Endometrial microvascular endothelial cells (primary cell): ENCODE data around the gene ATAD3B. TPM values are rescaled to one million over a fixed set of nuclear protein-coding genes. Genes with fewer than 3 reads are reported as not detected.

Experiments
- in situ Hi-C: cut with HindIII; loops from 2 replicates; pipeline ENCODE4 v1.10.0; 2017; ENCODE audit warnings: low sequenced_read_pairs, low pct_unique_long_range_greater_than_20kb; ENCODE audit errors: inconsistent ontology term
- total RNA-seq: library from RNA; depleted of rRNA; stranded (reverse); fragments of >200 nt; gene quantifications from one replicate; pipeline ENCODE4 v1.2.3, GENCODE V29; 2015; ENCODE audit errors: inconsistent ontology term

ATAD3B gene
- total RNA-seq, 1 donor from 2014 or later = 34.4 TPM

DNA sequence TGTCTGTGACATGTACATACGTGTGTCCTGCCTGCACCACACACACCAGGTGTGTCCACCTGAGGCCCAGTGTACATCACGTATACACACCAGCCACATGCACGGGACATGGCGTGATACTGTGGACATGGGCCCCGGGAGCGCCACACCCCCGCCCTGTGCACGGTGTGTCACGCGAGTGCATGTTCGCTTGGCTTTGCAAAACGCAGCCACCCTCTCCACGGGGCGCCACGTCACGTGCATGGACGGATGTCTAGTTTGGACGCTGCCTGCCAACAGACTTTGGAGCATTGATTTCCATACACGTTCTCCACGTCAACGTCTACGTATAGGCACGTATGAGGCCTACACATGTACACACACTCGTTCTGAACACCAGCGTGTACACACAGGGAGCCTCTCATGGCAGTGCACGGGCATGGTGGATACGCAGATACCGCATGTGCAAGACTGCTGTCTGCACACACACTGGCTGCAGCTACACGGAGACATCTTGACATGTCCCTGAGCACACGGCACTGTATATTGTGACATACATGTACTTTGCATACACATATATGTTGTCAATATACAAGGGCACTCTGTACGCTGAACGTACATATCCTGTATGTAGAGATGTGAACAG, 66.2 kb downstream of the ATAD3B start:
- in situ Hi-C loops = no loop called here

DNA sequence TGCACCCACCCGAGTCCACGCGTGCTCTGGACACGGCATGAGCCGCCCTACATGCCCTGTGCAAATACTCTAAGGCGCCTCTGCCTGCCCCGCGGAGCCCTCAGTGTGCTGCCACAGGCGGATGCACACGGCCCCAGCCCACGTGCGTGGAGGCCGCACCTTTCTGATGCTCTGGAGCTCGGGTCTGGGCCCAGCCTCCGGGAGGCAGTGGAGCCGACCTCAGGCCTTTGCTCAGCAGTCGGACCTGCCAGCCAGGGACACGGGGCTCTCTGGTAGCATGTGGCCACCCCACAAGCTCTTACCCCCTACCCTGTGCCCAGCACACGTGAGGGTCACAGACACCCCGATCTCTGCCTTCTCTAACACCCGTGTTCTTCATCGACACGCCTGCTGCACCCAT, 66.8 kb downstream of the ATAD3B start:
- in situ Hi-C loops = no loop called here

- in situ Hi-C loops = no loop called here
Measured at GRCh38 chr1:1538989-1539309, 67.4 kb downstream of the ATAD3B start.

GRCh38 chr1:1539310-1540089, 67.9 kb downstream of the ATAD3B start:
- in situ Hi-C loops = no loop called here

DNA sequence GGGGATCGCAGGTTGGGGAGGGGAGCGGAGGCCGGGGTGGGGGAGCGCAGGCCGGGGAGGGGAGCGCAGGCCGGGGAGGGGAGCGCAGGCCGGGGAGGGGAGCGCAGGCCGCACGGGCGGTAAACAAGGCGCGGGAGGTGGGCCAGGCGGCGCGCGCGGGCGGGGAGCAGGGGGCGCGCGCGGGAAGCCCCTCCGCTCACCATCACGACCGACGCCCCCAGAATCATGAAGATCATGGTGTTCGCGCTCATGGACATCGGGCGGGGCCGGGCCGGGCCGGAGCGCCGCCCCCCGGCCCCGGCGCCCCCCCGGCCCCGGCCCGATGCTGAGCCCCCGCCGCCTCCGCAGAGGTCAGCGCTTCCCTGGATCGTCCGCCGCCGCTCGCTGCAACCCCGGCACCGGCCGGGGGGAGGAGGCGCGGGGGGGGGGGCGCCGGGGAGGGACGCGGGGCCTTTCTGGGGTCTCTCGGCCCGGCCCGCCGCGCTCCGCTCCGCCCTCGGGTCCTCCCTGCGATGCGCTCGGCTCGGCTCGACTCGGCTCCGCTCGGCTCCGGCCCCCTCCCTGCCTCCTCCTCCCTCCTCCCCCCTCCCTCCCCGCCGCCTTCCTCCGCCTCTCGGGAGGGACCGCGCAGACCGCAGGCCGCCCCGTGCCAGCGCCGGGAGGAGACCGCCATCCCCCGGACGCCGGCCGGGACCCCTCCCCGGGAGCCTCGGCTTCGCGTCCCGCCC, 68.7 kb downstream of the ATAD3B start, which contains the start of gene TMEM240:
Gene TMEM240, minus strand, starts transcription at position 535 of the 728 bp plus-strand sequence. Its CDS starts 278 bp downstream, at position 257.
- in situ Hi-C loops = no loop called here

DNA sequence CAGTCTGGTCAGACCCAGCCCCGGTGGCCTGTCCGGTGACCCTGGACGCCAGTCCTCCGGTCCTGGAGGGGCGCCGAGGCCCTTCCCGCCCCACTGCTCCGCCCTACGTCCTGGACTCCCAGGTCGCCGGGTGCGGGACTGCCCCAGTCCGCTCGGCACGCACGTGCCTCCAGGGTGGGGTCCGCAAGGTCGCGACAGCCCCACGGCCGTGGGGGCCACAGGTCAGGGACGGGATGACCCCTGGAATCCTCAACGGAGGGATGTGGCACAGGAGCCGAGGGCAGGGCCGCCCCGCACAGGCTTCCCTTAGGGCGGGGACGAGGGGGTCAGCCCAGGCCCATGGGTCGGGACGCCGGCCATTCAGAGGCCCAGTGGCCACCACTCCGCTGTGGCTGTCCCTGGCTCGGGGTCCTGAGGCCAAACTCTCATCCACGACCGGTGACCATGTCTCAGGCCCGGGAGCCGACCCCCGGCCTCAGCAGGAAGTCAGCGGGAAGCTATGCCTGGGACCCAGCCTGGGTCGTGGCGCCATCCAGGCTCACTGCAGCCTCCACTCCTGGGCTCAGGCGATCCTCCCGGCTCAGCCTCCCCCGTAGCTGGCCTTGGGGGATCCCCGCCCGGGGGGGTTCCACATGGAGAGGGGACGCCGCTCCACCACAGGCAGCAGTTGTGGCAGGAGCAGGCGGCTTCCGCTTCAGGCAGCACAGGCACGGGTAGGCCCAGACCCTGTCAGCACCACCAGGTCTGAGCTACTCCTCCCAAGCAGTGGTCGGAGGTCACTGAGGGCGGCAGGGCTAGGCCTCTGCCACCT, 69.5 kb downstream of the ATAD3B start:
- in situ Hi-C loops = no loop called here

- in situ Hi-C loops = no loop called here
Measured at GRCh38 chr1:1541956-1542765, 70.6 kb downstream of the ATAD3B start.

DNA sequence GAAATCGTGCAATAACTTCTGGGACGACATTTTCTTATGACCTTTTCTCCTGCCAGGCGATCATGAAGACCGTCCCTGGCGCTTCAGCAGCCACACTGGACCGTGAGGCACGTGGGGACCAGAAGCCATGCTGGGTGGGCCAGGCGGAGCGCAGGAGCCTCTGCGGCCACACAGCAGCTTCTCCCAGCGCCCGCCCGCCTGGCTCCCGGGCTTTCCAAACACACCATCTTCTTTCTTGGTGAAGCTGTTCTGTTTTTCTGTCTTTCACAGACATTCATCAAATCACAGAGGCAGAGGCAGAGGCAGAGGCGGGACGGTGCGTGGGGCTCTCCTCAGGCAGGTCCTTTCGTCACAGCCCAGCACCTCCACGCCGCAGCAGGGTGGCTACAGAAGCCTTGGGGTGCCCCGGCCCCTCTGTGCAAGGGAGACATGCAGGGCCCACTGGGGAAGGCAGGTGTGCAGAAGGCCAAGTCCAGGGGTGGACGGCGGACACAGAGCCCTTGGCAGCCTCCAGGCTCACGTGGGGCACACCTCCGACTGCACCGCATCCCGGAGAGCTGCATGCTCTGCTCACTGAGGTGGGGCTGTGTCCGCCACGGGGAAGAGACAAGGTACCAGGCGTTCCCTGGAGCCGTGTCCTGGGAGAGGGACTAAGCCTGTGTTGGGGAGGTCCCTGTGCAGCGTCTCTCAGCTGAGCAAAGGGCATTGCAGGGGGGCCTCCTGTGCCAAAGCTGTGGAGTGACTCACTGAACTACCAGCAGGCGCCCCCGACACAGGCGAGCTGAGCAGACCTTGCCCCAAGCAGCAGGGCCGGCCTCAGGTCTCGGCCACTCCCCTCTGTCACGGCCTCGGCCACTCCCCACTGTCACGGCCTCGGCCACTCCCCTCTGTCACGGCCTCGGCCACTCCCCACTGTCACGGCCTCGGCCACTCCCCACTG, 71.5 kb downstream of the ATAD3B start:
- in situ Hi-C loops = no loop called here

DNA sequence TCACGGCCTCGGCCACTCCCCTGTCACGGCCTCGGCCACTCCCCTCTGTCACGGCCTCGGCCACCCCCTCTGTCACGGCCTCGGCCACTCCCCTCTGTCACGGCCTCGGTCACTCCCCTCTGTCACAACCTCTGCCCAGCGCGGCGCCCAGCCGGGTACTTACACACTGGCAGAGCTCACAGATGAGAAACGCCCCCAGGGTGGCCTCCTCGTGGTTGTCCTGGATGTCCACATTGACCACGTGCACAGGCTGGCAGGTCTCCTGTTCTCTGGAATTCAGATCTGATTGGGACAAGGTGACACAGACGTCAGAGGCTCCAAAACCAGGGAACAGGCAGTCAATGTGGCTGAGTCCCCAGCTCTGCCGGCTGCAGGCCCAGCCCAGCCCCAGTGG, 72.1 kb downstream of the ATAD3B start:
- in situ Hi-C loops = no loop called here

DNA sequence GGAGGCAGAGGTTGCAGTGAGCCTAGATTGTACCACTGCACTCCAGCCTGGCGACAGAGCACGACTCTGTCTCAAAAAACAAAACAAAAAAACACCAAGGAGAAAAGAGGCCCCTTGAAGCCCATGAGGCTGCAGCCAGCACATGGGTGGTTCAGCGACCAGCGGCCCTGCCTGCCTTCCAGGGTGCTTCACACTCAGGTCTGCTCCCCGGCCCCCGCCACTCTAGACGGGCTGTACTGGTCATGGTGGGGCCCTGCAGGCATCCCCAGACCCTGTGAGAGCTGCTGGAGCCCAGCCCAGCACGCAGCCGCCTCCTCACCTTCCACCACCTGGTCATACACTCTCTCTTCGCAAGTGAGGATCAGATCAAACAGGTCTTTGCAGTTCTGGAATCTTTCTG, 73.0 kb downstream of the ATAD3B start:
- in situ Hi-C loops = no loop called here

Other genes with a start within 250 kb of the ATAD3B start
- 186 TPM for gene SDF4, start 239.8 kb upstream of the ATAD3B start, total RNA-seq
- gene B3GALT6, start 239.5 kb upstream of the ATAD3B start, total RNA-seq = 23.9 TPM
- gene C1QTNF12, start 225.0 kb upstream of the ATAD3B start, total RNA-seq = not detected
- gene UBE2J2, start 197.9 kb upstream of the ATAD3B start, total RNA-seq = 47.6 TPM
- gene SCNN1D, start 191.3 kb upstream of the ATAD3B start, total RNA-seq = under 0.01 TPM
- 28.7 TPM for gene ACAP3, start 163.8 kb upstream of the ATAD3B start, total RNA-seq
- 21.4 TPM for gene PUSL1, start 163.2 kb upstream of the ATAD3B start, total RNA-seq
- 99.3 TPM for gene INTS11, start 147.1 kb upstream of the ATAD3B start, total RNA-seq
- 31.2 TPM for gene CPTP, start 147.0 kb upstream of the ATAD3B start, total RNA-seq
- under 0.01 TPM for gene TAS1R3, start 140.5 kb upstream of the ATAD3B start, total RNA-seq
- 41.8 TPM for gene DVL1, start 122.3 kb upstream of the ATAD3B start, total RNA-seq
- 4.0 TPM for gene MXRA8, start 113.2 kb upstream of the ATAD3B start, total RNA-seq
- gene AURKAIP1, start 96.6 kb upstream of the ATAD3B start, total RNA-seq = 153 TPM
- 85.4 TPM for gene CCNL2, start 72.4 kb upstream of the ATAD3B start, total RNA-seq
- 180 TPM for gene MRPL20, start 64.5 kb upstream of the ATAD3B start, total RNA-seq
- 2.0 TPM for gene ANKRD65, start 50.5 kb upstream of the ATAD3B start, total RNA-seq
- 27.5 TPM for gene VWA1, start 36.1 kb upstream of the ATAD3B start, total RNA-seq
- gene ATAD3C, start 22.1 kb upstream of the ATAD3B start, total RNA-seq = under 0.01 TPM
- gene ATAD3A, start 40.4 kb downstream of the ATAD3B start, total RNA-seq = 67.8 TPM
- 1.0 TPM for gene TMEM240, start 68.9 kb downstream of the ATAD3B start, total RNA-seq
- 95.1 TPM for gene SSU72, start 103.1 kb downstream of the ATAD3B start, total RNA-seq
- gene FNDC10, start 128.4 kb downstream of the ATAD3B start, total RNA-seq = 1.0 TPM
- 7.4 TPM for gene MIB2, start 143.7 kb downstream of the ATAD3B start, total RNA-seq
- gene MMP23B, start 160.4 kb downstream of the ATAD3B start, total RNA-seq = not detected
- 17.7 TPM for gene CDK11B, start 187.2 kb downstream of the ATAD3B start, total RNA-seq
- 23.0 TPM for gene SLC35E2B, start 221.0 kb downstream of the ATAD3B start, total RNA-seq